Measurements from ENCODE around the gene EEF2. TPM values are rescaled to one million over a fixed set of nuclear protein-coding genes. Genes with fewer than 3 reads are reported as not detected.

The EEF2 gene
- polyA plus RNA-seq, 3 donors, result 264 to 836 (median 323) TPM

DNA sequence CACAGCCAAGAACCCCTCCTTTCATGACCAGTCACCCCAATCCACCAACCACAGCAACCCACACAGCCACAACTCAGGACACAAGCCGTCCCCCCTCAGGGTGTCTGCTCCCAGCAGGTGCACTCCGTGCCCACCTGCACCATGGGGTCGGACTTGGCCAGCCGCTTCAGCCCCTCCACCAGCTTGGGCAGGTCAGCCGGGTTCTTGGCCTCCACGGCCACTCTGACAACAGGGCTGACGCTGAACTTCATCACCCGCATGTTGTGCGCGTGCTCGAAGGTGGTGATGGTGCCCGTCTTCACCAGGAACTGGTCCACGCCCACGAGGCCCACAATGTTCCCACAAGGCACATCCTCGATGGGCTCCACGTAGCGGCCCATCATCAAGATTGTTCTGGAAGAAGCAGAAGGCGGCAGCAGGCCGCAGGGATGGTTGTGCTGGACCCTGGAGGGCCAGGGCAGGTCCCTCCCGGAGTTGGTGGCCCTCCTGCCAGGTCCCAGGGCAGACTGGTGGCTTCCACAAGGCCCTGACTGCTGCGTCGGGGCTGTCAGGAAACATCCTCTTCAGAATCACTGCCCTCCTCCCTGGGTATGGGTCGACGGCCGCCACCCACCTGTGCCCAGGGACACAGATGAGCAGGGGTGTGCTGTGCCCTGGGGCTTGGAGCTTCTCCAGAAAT is 5.5 kb downstream of the EEF2 start:
- peaks cover 99% of the 10 kb centered on the region for H4K20me1 ChIP-seq (ENCODE audit: insufficient read depth, low read length)
- H3K4me1 ChIP-seq (ENCODE audit: control insufficient read depth in 1 of 2, insufficient read depth in 2 of 2, low read length in 2 of 2), result peaks cover 12 to 16% of the 10 kb centered on the region in 2 donors
- Mint-ChIP-seq H3K9me3 (peaks cover 0 to 2% (median 0%) of the 10 kb centered on the region in 7 donors), H3K27ac (peak overlapping the region in 1 of 7 donors; percentile 72), H3K4me1 (peaks cover 14% of the 10 kb centered on the region), H3K36me3 (peaks cover 80 to 93% of the 10 kb centered on the region in 2 donors), H3K4me3 (no peak overlapping the region), H3K27me3 (ENCODE audit: low read depth in 3 of 3) (no peaks in the 10 kb centered on the region)
- 93% methylated on average over 20 of the region's 25 CpGs for WGBS (ENCODE audit: insufficient coverage)
- no peak overlapping the region for H2AFZ ChIP-seq (ENCODE audit: insufficient read depth, low read depth, low read length, poor library complexity, severe bottlenecking)
- no peaks in the 10 kb centered on the region for H3K9me3 ChIP-seq (replicated peaks in 1 of 2; ENCODE audit: control insufficient read depth in 1 of 2, insufficient read depth in 1 of 2, low read length in 2 of 2)
- H3K36me3 ChIP-seq (replicated peaks in 1 of 2; ENCODE audit: control insufficient read depth in 1 of 2, insufficient read depth in 2 of 2, low read length in 2 of 2), result peaks cover 91 to 94% of the 10 kb centered on the region in 2 donors
- TF ChIP-seq, protein P1, sequence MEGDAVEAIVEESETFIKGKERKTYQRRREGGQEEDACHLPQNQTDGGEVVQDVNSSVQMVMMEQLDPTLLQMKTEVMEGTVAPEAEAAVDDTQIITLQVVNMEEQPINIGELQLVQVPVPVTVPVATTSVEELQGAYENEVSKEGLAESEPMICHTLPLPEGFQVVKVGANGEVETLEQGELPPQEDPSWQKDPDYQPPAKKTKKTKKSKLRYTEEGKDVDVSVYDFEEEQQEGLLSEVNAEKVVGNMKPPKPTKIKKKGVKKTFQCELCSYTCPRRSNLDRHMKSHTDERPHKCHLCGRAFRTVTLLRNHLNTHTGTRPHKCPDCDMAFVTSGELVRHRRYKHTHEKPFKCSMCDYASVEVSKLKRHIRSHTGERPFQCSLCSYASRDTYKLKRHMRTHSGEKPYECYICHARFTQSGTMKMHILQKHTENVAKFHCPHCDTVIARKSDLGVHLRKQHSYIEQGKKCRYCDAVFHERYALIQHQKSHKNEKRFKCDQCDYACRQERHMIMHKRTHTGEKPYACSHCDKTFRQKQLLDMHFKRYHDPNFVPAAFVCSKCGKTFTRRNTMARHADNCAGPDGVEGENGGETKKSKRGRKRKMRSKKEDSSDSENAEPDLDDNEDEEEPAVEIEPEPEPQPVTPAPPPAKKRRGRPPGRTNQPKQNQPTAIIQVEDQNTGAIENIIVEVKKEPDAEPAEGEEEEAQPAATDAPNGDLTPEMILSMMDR (IDR thresholded peaks at IDR 0.05), result no peak
- intact Hi-C loops (cut with micrococcal nuclease), result no loop called here
- H3K27ac ChIP-seq (ENCODE audit: low read depth in 1 of 2, low read length in 2 of 2), result no peak overlapping the region
- peaks cover 71% of the 10 kb centered on the region for H3K79me2 ChIP-seq (ENCODE audit: insufficient read depth, low read length)
- no peak overlapping the region for H3K4me2 ChIP-seq (replicated peaks; ENCODE audit: extremely low read depth, low read length, poor library complexity, severe bottlenecking)
- no peak overlapping the region for H3K9ac ChIP-seq (ENCODE audit: insufficient read depth, low read length, poor library complexity, severe bottlenecking)
- DNase-seq, result no peak
- no peak overlapping the region for H3K4me3 ChIP-seq (replicated peaks in 1 of 3; ENCODE audit: low read depth in 2 of 3, low read length in 3 of 3)
- no peaks in the 10 kb centered on the region for H3K27me3 ChIP-seq (ENCODE audit: control insufficient read depth in 2 of 2, insufficient read depth in 2 of 2, low read length in 2 of 2)

DNA sequence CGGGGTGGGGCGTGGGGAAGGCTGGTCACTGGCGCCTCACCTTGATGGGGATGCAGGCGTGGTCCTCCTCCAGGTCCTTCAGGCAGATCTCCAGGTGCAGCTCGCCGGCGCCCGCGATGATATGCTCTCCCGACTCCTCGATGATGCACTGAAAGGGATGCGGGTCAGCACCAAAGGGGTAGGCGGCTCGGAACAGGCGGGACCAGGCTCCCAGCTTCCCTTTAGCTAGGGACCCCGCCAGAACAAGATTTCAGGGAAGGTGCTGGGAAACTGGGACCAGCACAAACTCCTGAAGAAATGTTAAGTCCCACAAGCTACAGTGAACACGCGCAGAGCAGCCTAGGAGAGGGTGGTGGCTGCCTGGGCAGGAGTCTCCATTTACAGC is 6.0 kb downstream of the EEF2 start:
- intact Hi-C loops (cut with micrococcal nuclease), result no loop called here
- H3K36me3 Mint-ChIP-seq, result peaks cover 80 to 92% of the 10 kb centered on the region in 2 donors
- Histone ChIP-seq H3K27me3 (ENCODE audit: control insufficient read depth in 2 of 2, insufficient read depth in 2 of 2, low read length in 2 of 2) (no peaks in the 10 kb centered on the region), H4K20me1 (ENCODE audit: insufficient read depth, low read length) (peaks cover 93% of the 10 kb centered on the region), H3K9me3 (replicated peaks in 1 of 2; ENCODE audit: control insufficient read depth in 1 of 2, insufficient read depth in 1 of 2, low read length in 2 of 2) (no peaks in the 10 kb centered on the region), H3K4me2 (replicated peaks; ENCODE audit: extremely low read depth, low read length, poor library complexity, severe bottlenecking) (no peak overlapping the region), H3K4me3 (replicated peaks in 1 of 3; ENCODE audit: low read depth in 2 of 3, low read length in 3 of 3) (no peak overlapping the region), H3K36me3 (replicated peaks in 1 of 2; ENCODE audit: control insufficient read depth in 1 of 2, insufficient read depth in 2 of 2, low read length in 2 of 2) (peaks cover 91 to 93% of the 10 kb centered on the region in 2 donors), H2AFZ (ENCODE audit: insufficient read depth, low read depth, low read length, poor library complexity, severe bottlenecking) (no peak overlapping the region), H3K4me1 (ENCODE audit: control insufficient read depth in 1 of 2, insufficient read depth in 2 of 2, low read length in 2 of 2) (peaks cover 10 to 12% of the 10 kb centered on the region in 2 donors), H3K27ac (ENCODE audit: low read depth in 1 of 2, low read length in 2 of 2) (no peak overlapping the region), H3K9ac (ENCODE audit: insufficient read depth, low read length, poor library complexity, severe bottlenecking) (no peak overlapping the region), H3K79me2 (ENCODE audit: insufficient read depth, low read length) (peaks cover 65% of the 10 kb centered on the region)
- no peak for DNase-seq
- no peaks in the 10 kb centered on the region for H3K9me3 Mint-ChIP-seq
- 95% methylated on average over 16 of the region's 18 CpGs for WGBS (ENCODE audit: insufficient coverage)
- H3K27me3 Mint-ChIP-seq (ENCODE audit: low read depth in 3 of 3), result no peaks in the 10 kb centered on the region
- H3K4me3 Mint-ChIP-seq, result no peak overlapping the region
- H3K4me1 Mint-ChIP-seq, result peaks cover 11% of the 10 kb centered on the region
- TF ChIP-seq, protein P1 (IDR thresholded peaks at IDR 0.05), result no peak
- peak overlapping the region in 1 of 7 donors; percentile 21 for H3K27ac Mint-ChIP-seq

Data from CD14-positive monocyte (primary cell).